ENCODE measurements around the gene ATP6V1B1. TPM values are rescaled to one million over a fixed set of nuclear protein-coding genes. Genes with fewer than 3 reads are reported as not detected.
A peak's percentile ranks its signal among the peaks of the same experiment; 100 is the strongest.

The ATP6V1B1 gene
- total RNA-seq, 2 experiments from 2014 or later = not detected

- H3K9me3 Mint-ChIP-seq = no peaks in the 10 kb centered on the region
Measured at GRCh38 chr2:70927138-70927537, 8.6 kb upstream of the ATP6V1B1 start.

GRCh38 chr2:70927641-70928040 is 8.1 kb upstream of the ATP6V1B1 start:
- intact Hi-C loops (cut with DNase I, micrococcal nuclease) = no loop called here
- no peaks in the 10 kb centered on the region for H3K36me3 Mint-ChIP-seq (ENCODE audit: low read depth)
- Histone ChIP-seq H3K4me3 (ENCODE audit: low read length) (no peak overlapping the region), H3K36me3 (ENCODE audit: insufficient read depth, low read length) (no peaks in the 10 kb centered on the region), H3K9me3 (ENCODE audit: control insufficient read depth in 1 of 2, insufficient read depth in 1 of 2, low read length in 2 of 2) (no peaks in the 10 kb centered on the region), H3K27me3 (ENCODE audit: control insufficient read depth in 1 of 2, insufficient read depth in 2 of 2, low read length in 2 of 2) (no peaks in the 10 kb centered on the region), H3K27ac (ENCODE audit: low read depth in 1 of 2, low read length in 2 of 2) (no peak overlapping the region), H3K4me1 (ENCODE audit: insufficient read depth, low read length) (no peaks in the 10 kb centered on the region)
- POLR2A ChIA-PET = no interaction called here
- ATAC-seq (ENCODE audit: poor library complexity) (no peak), DNase-seq (peak in 1 of 14 experiments; percentile 20)
- H3K9me3 Mint-ChIP-seq = no peaks in the 10 kb centered on the region
- no peak overlapping the region for H3K4me3 Mint-ChIP-seq
- H3K27ac Mint-ChIP-seq = no peak overlapping the region
- H3K27me3 Mint-ChIP-seq = peaks cover 5% of the 10 kb centered on the region
- CTCF ChIA-PET = no interaction called here
- no peaks in the 10 kb centered on the region for H3K4me1 Mint-ChIP-seq (ENCODE audit: low read depth)
- no peak for TF ChIP-seq CTCF (IDR thresholded peaks at IDR 0.05)

More at GRCh38 chr2:70927138-70927537, 8.6 kb upstream of the ATP6V1B1 start:
- no peak overlapping the region for H3K27ac ChIP-seq (ENCODE audit: low read depth in 1 of 2, low read length in 2 of 2)
- H3K4me1 ChIP-seq (ENCODE audit: insufficient read depth, low read length) = no peaks in the 10 kb centered on the region
- H3K36me3 ChIP-seq (ENCODE audit: insufficient read depth, low read length) = no peaks in the 10 kb centered on the region
- peak in 1 of 14 experiments; percentile 6 for DNase-seq
- H3K27me3 ChIP-seq (ENCODE audit: control insufficient read depth in 1 of 2, insufficient read depth in 2 of 2, low read length in 2 of 2) = no peaks in the 10 kb centered on the region
- Mint-ChIP-seq H3K4me1 (ENCODE audit: low read depth) (no peaks in the 10 kb centered on the region), H3K27me3 (peaks cover 3% of the 10 kb centered on the region), H3K36me3 (ENCODE audit: low read depth) (no peaks in the 10 kb centered on the region), H3K27ac (no peak overlapping the region), H3K4me3 (no peak overlapping the region)
- no peak for TF ChIP-seq CTCF (IDR thresholded peaks at IDR 0.05)
- ChIA-PET POLR2A (no interaction called here), CTCF (no interaction called here)
- no peak for ATAC-seq (ENCODE audit: poor library complexity)
- no peaks in the 10 kb centered on the region for H3K9me3 ChIP-seq (ENCODE audit: control insufficient read depth in 1 of 2, insufficient read depth in 1 of 2, low read length in 2 of 2)
- intact Hi-C loops (cut with DNase I, micrococcal nuclease) = no loop called here
- no peak overlapping the region for H3K4me3 ChIP-seq (ENCODE audit: low read length)

- no peak overlapping the region for H3K27ac ChIP-seq (ENCODE audit: low read depth in 1 of 2, low read length in 2 of 2)
- ATAC-seq (ENCODE audit: poor library complexity) = no peak
- no peak for DNase-seq
- no peak for TF ChIP-seq CTCF (IDR thresholded peaks at IDR 0.05)
- H3K27me3 Mint-ChIP-seq = peaks cover 5% of the 10 kb centered on the region
- H3K4me1 Mint-ChIP-seq (ENCODE audit: low read depth) = no peaks in the 10 kb centered on the region
- intact Hi-C loops (cut with DNase I, micrococcal nuclease) = no loop called here
- no peak overlapping the region for H3K4me3 Mint-ChIP-seq
- H3K9me3 ChIP-seq (ENCODE audit: control insufficient read depth in 1 of 2, insufficient read depth in 1 of 2, low read length in 2 of 2) = no peaks in the 10 kb centered on the region
- no peak overlapping the region for H3K4me3 ChIP-seq (ENCODE audit: low read length)
- ChIA-PET CTCF (no interaction called here), POLR2A (no interaction called here)
- H3K27me3 ChIP-seq (ENCODE audit: control insufficient read depth in 1 of 2, insufficient read depth in 2 of 2, low read length in 2 of 2) = no peaks in the 10 kb centered on the region
- no peaks in the 10 kb centered on the region for H3K4me1 ChIP-seq (ENCODE audit: insufficient read depth, low read length)
- H3K27ac Mint-ChIP-seq = no peak overlapping the region
- no peaks in the 10 kb centered on the region for H3K36me3 ChIP-seq (ENCODE audit: insufficient read depth, low read length)
- H3K36me3 Mint-ChIP-seq (ENCODE audit: low read depth) = no peaks in the 10 kb centered on the region
- H3K9me3 Mint-ChIP-seq = no peaks in the 10 kb centered on the region
Measured at GRCh38 chr2:70928366-70928765, 7.3 kb upstream of the ATP6V1B1 start.

All from CD4-positive, alpha-beta T cell (primary cell).